Dermis lymphatic vessel endothelial cell (primary cell): ENCODE results near the gene KCTD8. TPM values are rescaled to one million over a fixed set of nuclear protein-coding genes. Genes with fewer than 3 reads are reported as not detected.

Source experiments
- total RNA-seq: library from RNA; depleted of rRNA; stranded (reverse); fragments of >200 nt; gene quantifications from 2 replicates; pipeline ENCODE4 v1.2.1, GENCODE V29; 2014

The KCTD8 gene
- 0.09 and 0.65 TPM in 2 replicates for total RNA-seq

DNA sequence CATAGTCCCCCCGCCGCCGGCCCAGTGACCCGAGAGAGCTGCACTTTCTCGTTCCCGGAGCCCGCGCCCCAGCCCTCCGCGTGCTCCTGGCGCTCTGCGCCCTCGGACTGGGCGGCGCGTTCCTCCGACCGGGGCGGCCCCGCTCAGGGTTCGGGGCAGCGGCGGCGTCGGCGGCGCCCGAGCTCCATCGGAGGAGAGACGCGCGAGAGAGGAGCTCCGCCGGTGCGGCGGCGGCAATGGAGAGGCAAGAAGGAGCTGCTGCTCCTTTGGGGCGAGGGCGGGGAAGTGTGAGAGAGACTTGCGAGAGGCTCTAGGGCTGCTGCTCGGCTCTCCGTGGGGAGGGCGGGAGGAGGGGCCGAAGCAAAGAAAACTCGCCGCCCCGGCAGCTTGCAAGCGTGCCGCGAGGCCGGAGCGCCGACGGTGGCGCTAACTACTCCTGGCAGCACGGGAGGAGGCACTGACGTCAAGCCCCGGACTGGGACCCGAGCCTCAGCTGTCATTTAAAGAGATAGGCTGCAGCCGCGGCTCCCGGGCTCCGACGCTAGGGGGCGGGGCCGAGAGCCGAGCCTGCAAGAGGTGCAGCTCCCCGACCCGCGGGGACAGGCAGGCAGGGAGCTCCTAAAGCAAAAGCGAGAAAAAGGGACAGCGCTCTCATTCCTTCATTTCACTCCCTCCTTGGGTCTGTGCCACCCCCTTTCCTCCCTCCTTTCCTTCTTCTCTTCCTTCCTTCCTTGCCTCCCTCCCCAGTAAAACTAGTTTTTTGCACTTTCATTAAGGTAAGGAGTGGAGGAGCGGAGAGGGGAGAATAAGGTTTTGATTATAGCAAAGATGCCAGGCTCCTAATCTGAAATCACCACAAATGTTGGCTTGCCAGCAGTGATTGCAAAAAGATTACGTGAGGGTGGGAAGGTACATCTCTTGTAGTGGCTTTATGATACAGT, at the start of gene KCTD8:
KCTD8 (minus strand) TSS at position 289 of the 941 bp plus-strand sequence.

Other genes with a start within 250 kb of the KCTD8 start
- gene YIPF7, start 202.8 kb upstream of the KCTD8 start, total RNA-seq = 0.09 TPM in 1 of 2 replicates, not detected in the other
- gene GUF1, start 229.6 kb upstream of the KCTD8 start, total RNA-seq = 6.2 and 10.5 TPM in 2 replicates